GM19455 (cell line): ENCODE data around the gene C5orf52.
"Not testable (repeated sequence)": the region's sequence is repeated elsewhere in the genome, so short reads cannot be mapped to it uniquely, and the experiment has no call there.

Source experiments
- ATAC-seq: cut with Tn5 transposase; IDR thresholded peaks from one replicate; pipeline ENCODE4 v1.9.1; 2021; ENCODE audit not compliant: unreplicated experiment

C5orf52 gene

GRCh38 chr5:157677931-157678330, 6.6 kb downstream of the C5orf52 start:
- no peak for ATAC-seq

GRCh38 chr5:157679801-157680200, 8.5 kb downstream of the C5orf52 start:
- ATAC-seq = no peak

- ATAC-seq = no peak
Observed at GRCh38 chr5:157680239-157680638, 8.9 kb downstream of the C5orf52 start.

- no peak for ATAC-seq
Observed at GRCh38 chr5:157681048-157681447, 9.7 kb downstream of the C5orf52 start.

GRCh38 chr5:157682257-157682656, 10.9 kb downstream of the C5orf52 start:
- ATAC-seq = no peak

GRCh38 chr5:157686276-157687197, 15.2 kb downstream of the C5orf52 start:
- not testable (repeated sequence) for ATAC-seq

- no peak for ATAC-seq
Observed at GRCh38 chr5:157687198-157687554, 15.8 kb downstream of the C5orf52 start.

GRCh38 chr5:157689942-157690689, 18.8 kb downstream of the C5orf52 start:
- ATAC-seq = no peak

- no peak for ATAC-seq
Observed at GRCh38 chr5:157690690-157691433, 19.5 kb downstream of the C5orf52 start.

- ATAC-seq = not testable (repeated sequence)
Observed at GRCh38 chr5:157693816-157694215, 22.5 kb downstream of the C5orf52 start.

GRCh38 chr5:157696154-157696553, 24.8 kb downstream of the C5orf52 start:
- not testable (repeated sequence) for ATAC-seq

GRCh38 chr5:157698674-157699073, 27.3 kb downstream of the C5orf52 start:
- not testable (repeated sequence) for ATAC-seq

- no peak for ATAC-seq
Observed at GRCh38 chr5:157703736-157704135, 32.4 kb downstream of the C5orf52 start.

GRCh38 chr5:157708866-157709265, 37.5 kb downstream of the C5orf52 start:
- no peak for ATAC-seq

GRCh38 chr5:157709346-157709745, 38.0 kb downstream of the C5orf52 start:
- ATAC-seq = no peak

- no peak for ATAC-seq
Observed at GRCh38 chr5:157710431-157710830, 39.1 kb downstream of the C5orf52 start.

GRCh38 chr5:157710882-157711281, 39.5 kb downstream of the C5orf52 start:
- ATAC-seq = no peak

- no peak for ATAC-seq
Observed at GRCh38 chr5:157713830-157714595, 42.7 kb downstream of the C5orf52 start.

- ATAC-seq = no peak
Observed at GRCh38 chr5:157714596-157714864, 43.2 kb downstream of the C5orf52 start.

GRCh38 chr5:157718519-157718918, 47.2 kb downstream of the C5orf52 start:
- peak; percentile 72 for ATAC-seq

GRCh38 chr5:157719245-157719644, 47.9 kb downstream of the C5orf52 start:
- no peak for ATAC-seq
